Hepatocyte (in vitro differentiated cells): ENCODE results near the gene GRSF1. TPM values are rescaled to one million over a fixed set of nuclear protein-coding genes. Genes with fewer than 3 reads are reported as not detected.
A peak's percentile ranks its signal among the peaks of the same experiment; 100 is the strongest.

ENCODE experiments used
- DNase-seq: peaks from one replicate; pipeline ENCODE4 v3.0.0-alpha.2; 2016; ENCODE audit warnings: low spot score
- H2AFZ ChIP-seq: fragments of 200-600 bp; sonication (generic); 2 replicates; pipeline ENCODE4 v1.6.0; 2016; ENCODE audit warnings: antibody characterized with exemption, mild to moderate bottlenecking
- H3K27ac ChIP-seq: fragments of 200-600 bp; sonication (generic); 2 replicates; pipeline ENCODE4 v1.5.1; 2016; ENCODE audit warnings: mild to moderate bottlenecking
- H3K27me3 ChIP-seq: fragments of 200-600 bp; sonication (generic); 2 replicates; pipeline ENCODE4 v1.6.1; 2016
- H3K36me3 ChIP-seq: fragments of 200-600 bp; sonication (generic); replicated peaks from 2 replicates; pipeline ENCODE4 v1.5.1; 2016; ENCODE audit warnings: low read depth; ENCODE audit not compliant: insufficient read depth
- H3K4me1 ChIP-seq: fragments of 200-600 bp; sonication (generic); 2 replicates; pipeline ENCODE4 v1.5.1; 2016; ENCODE audit warnings: mild to moderate bottlenecking, moderate library complexity; ENCODE audit not compliant: insufficient read depth
- H3K4me2 ChIP-seq: fragments of 200-600 bp; sonication (generic); 2 replicates; pipeline ENCODE4 v1.6.0; 2016
- H3K4me3 ChIP-seq: fragments of 200-600 bp; sonication (generic); 2 replicates; pipeline ENCODE4 v1.5.1; 2016; ENCODE audit warnings: mild to moderate bottlenecking
- H3K79me2 ChIP-seq: fragments of 200-600 bp; sonication (generic); 2 replicates; pipeline ENCODE4 v1.6.0; 2017; ENCODE audit warnings: mild to moderate bottlenecking
- H3K9me2 ChIP-seq: fragments of 200-600 bp; sonication (generic); replicated peaks from 2 replicates; pipeline ENCODE4 v1.6.0; 2017; ENCODE audit warnings: mild to moderate bottlenecking; ENCODE audit not compliant: insufficient read depth
- H3K9me3 ChIP-seq: fragments of 200-600 bp; sonication (generic); 2 replicates; pipeline ENCODE4 v1.5.1; 2016; ENCODE audit warnings: low read depth, mild to moderate bottlenecking
- H4K20me1 ChIP-seq: fragments of 200-600 bp; sonication (generic); 2 replicates; pipeline ENCODE4 v1.6.0; 2016; ENCODE audit warnings: mild to moderate bottlenecking; ENCODE audit not compliant: insufficient read depth, poor library complexity, severe bottlenecking
- CTCF ChIP-seq: fragments of 200-600 bp; sonication (generic); IDR thresholded peaks from 2 replicates; pipeline ENCODE4 v1.5.1; 2016; ENCODE audit warnings: antibody characterized with exemption, mild to moderate bottlenecking; ENCODE audit not compliant: poor library complexity
- EZH2 ChIP-seq: fragments of 200-600 bp; sonication (generic); IDR thresholded peaks from 2 replicates; pipeline ENCODE4 v1.6.1; 2016; ENCODE audit warnings: antibody characterized with exemption, mild to moderate bottlenecking, borderline replicate concordance
- EZH2phosphoT487 ChIP-seq: fragments of 200-600 bp; sonication (generic); IDR thresholded peaks from one replicate; pipeline ENCODE4 v1.6.1; 2018; ENCODE audit warnings: antibody characterized with exemption, mild to moderate bottlenecking, low read depth, moderate library complexity; ENCODE audit not compliant: unreplicated experiment, severe bottlenecking
- WGBS: methylation state at CpG from one replicate; pipeline ENCODE4 v1.1.6; 2016; ENCODE audit warnings: low lambda C conversion rate; ENCODE audit errors: missing lambda C conversion rate; 5-methylcytosine and 5-hydroxymethylcytosine counted together
- polyA plus RNA-seq: library from polyadenylated mRNA; unstranded; fragments of >200 nt; fragmentation: Nextera tagmentation; extraction: Ambion mirVana; gene quantifications from 2 replicates; pipeline ENCODE4 v1.2.1, GENCODE V29; 2016
- total RNA-seq: library from RNA; depleted of rRNA; stranded (reverse); fragments of >200 nt; gene quantifications from 2 replicates; pipeline ENCODE4 v1.2.3, GENCODE V29; 2014

The GRSF1 gene
- total and polyA plus RNA-seq, 2 experiments from 2014 or later = 80.0 to 85.1 TPM

- H3K9me2 ChIP-seq = no peaks in the 10 kb centered on the region
- peak overlapping the region; percentile 98 for H3K4me2 ChIP-seq
- 1% methylated on average over 64 of the region's 80 CpGs for WGBS
- peaks cover 41% of the 10 kb centered on the region for H4K20me1 ChIP-seq
- no peaks in the 10 kb centered on the region for H3K27me3 ChIP-seq
- peaks cover 7% of the 10 kb centered on the region for H3K4me1 ChIP-seq
- peaks cover 50% of the 10 kb centered on the region for H3K79me2 ChIP-seq
- no peaks in the 10 kb centered on the region for H3K36me3 ChIP-seq
- peak overlapping the region; percentile 95 for H3K27ac ChIP-seq
- H3K4me3 ChIP-seq = peak overlapping the region; percentile 91
- no peaks in the 10 kb centered on the region for H3K9me3 ChIP-seq
- H2AFZ ChIP-seq = peak overlapping the region; percentile 84
- peak; percentile 82 for DNase-seq
- TF ChIP-seq EZH2phosphoT487 = no peak
- no peak for TF ChIP-seq EZH2
- no peak for TF ChIP-seq CTCF
Measured at GRCh38 chr4:70838666-70839588, 763 bp downstream of the GRSF1 start.

- DNase-seq = no peak
- no peak for TF ChIP-seq CTCF
- TF ChIP-seq EZH2phosphoT487 = no peak
- TF ChIP-seq EZH2 = no peak
- peaks cover 47% of the 10 kb centered on the region for H4K20me1 ChIP-seq
Measured at GRCh38 chr4:70838204-70838603, 1.5 kb downstream of the GRSF1 start.

GRCh38 chr4:70836081-70836480 is 3.6 kb downstream of the GRSF1 start:
- H2AFZ ChIP-seq = no peak overlapping the region
- DNase-seq = no peak
- H3K4me3 ChIP-seq = no peak overlapping the region
- 93% methylated on average over 2 of the region's 2 CpGs for WGBS
- peaks cover 59% of the 10 kb centered on the region for H4K20me1 ChIP-seq
- H3K27me3 ChIP-seq = no peaks in the 10 kb centered on the region
- TF ChIP-seq EZH2 = no peak
- no peak for TF ChIP-seq CTCF
- no peak for TF ChIP-seq EZH2phosphoT487
- peaks cover 4% of the 10 kb centered on the region for H3K36me3 ChIP-seq
- peak overlapping the region; percentile 98 for H3K4me2 ChIP-seq
- peaks cover 7% of the 10 kb centered on the region for H3K4me1 ChIP-seq
- no peak overlapping the region for H3K27ac ChIP-seq
- peaks cover 75% of the 10 kb centered on the region for H3K79me2 ChIP-seq
- no peaks in the 10 kb centered on the region for H3K9me2 ChIP-seq
- H3K9me3 ChIP-seq = no peaks in the 10 kb centered on the region

More at GRCh38 chr4:70838204-70838603, 1.5 kb downstream of the GRSF1 start:
- peak overlapping the region; percentile 95 for H3K27ac ChIP-seq
- no peaks in the 10 kb centered on the region for H3K9me2 ChIP-seq
- peaks cover 57% of the 10 kb centered on the region for H3K79me2 ChIP-seq
- H3K27me3 ChIP-seq = no peaks in the 10 kb centered on the region
- no peaks in the 10 kb centered on the region for H3K36me3 ChIP-seq
- WGBS = 2% methylated on average over 2 of the region's 4 CpGs
- peak overlapping the region; percentile 91 for H3K4me3 ChIP-seq
- H3K9me3 ChIP-seq = no peaks in the 10 kb centered on the region
- H3K4me2 ChIP-seq = peak overlapping the region; percentile 98
- H2AFZ ChIP-seq = peak overlapping the region; percentile 84
- peaks cover 7% of the 10 kb centered on the region for H3K4me1 ChIP-seq
